Panc1 (cell line): ENCODE measurements around the gene SDK1. TPM values are rescaled to one million over a fixed set of nuclear protein-coding genes. Genes with fewer than 3 reads are reported as not detected.
A peak's percentile ranks its signal among the peaks of the same experiment; 100 is the strongest.

Experiments used
- ATAC-seq: fragments of 200-7000 bp; cut with Tn5 transposase; 2 replicates; pipeline ENCODE4 v1.9.1; 2020; ENCODE audit warnings: mild to moderate bottlenecking, moderate library complexity
- BruUV-seq: library from RNA; stranded (reverse); fragments of 400-500 nt; replicated peaks from 2 replicates; lab custom pipeline; 2021; lab: Mats Ljungman, UMichigan
- CTCF ChIA-PET: fragments of 300-600 bp; sonication (Branson Sonifier 250); formaldehyde crosslinking; loops from one replicate; lab custom pipeline; 2022; ENCODE audit warnings: antibody characterized with exemption; lab: Charles Lee
- POLR2A ChIA-PET: fragments of 300-600 bp; sonication (Branson Sonifier 250); formaldehyde crosslinking; loops from one replicate; lab custom pipeline; 2022; ENCODE audit warnings: antibody characterized with exemption; lab: Charles Lee
- DNase-seq: peaks from one replicate; pipeline ENCODE4 v3.0.0-alpha.2; 2010; ENCODE audit warnings: low read depth, low spot score
- H3K27ac ChIP-seq: 2 replicates; pipeline ENCODE4 v1.5.1; 2011; ENCODE audit warnings: mild to moderate bottlenecking, low read length, inconsistent platforms
- H3K27me3 ChIP-seq: fragments of 200-500 bp; sonication (Bioruptor generic); 2 replicates; pipeline ENCODE4 v1.6.0; 2014; ENCODE audit warnings: low read length, inconsistent platforms; ENCODE audit not compliant: control insufficient read depth, insufficient read depth
- H3K36me3 ChIP-seq: fragments of 200-500 bp; sonication (Bioruptor generic); 2 replicates; pipeline ENCODE4 v1.5.1; 2014; ENCODE audit warnings: inconsistent platforms, mild to moderate bottlenecking, low read length, moderate library complexity; ENCODE audit not compliant: control insufficient read depth, insufficient read depth
- H3K4me1 ChIP-seq: 2 replicates; pipeline ENCODE4 v1.5.1; 2011; ENCODE audit warnings: inconsistent platforms, mild to moderate bottlenecking, low read length, moderate library complexity; ENCODE audit not compliant: control insufficient read depth, insufficient read depth
- H3K4me3 ChIP-seq, 2 experiments: 2 replicates each; pipeline ENCODE4 v1.5.1; 2011 to 2012; ENCODE audit warnings: low read depth in 2 of 2, low read length in 2 of 2, mild to moderate bottlenecking in 2 of 2, inconsistent platforms in 1 of 2, moderate library complexity in 1 of 2
- H3K9me3 ChIP-seq: fragments of 200-500 bp; sonication (Bioruptor generic); 2 replicates; pipeline ENCODE4 v1.5.1; 2014; ENCODE audit warnings: low read depth, mild to moderate bottlenecking, inconsistent platforms, low read length, moderate library complexity; ENCODE audit not compliant: control insufficient read depth, insufficient read depth
- POLR2AphosphoS5 ChIP-seq: IDR thresholded peaks from 2 replicates; pipeline ENCODE4 v1.6.1; 2012; ENCODE audit warnings: mild to moderate bottlenecking, low read depth, low read length, moderate library complexity
- SIN3A ChIP-seq: IDR thresholded peaks from 2 replicates; pipeline ENCODE4 v1.6.1; 2012; ENCODE audit warnings: low read depth, mild to moderate bottlenecking, low read length, moderate library complexity, borderline replicate concordance; ENCODE audit not compliant: insufficient read depth
- TCF7L2 ChIP-seq: IDR thresholded peaks from 2 replicates; pipeline ENCODE4 v1.6.1; 2011; ENCODE audit warnings: mild to moderate bottlenecking, low read depth, low read length, inconsistent platforms
- in situ Hi-C: cut with HindIII; loops from 2 replicates; pipeline ENCODE4 v1.10.0; 2016; ENCODE audit warnings: low sequenced_read_pairs, low pct_unique_long_range_greater_than_20kb
- intact Hi-C: fragments of 100-400 bp; cut with micrococcal nuclease; formaldehyde crosslinking; loops from one replicate; pipeline ENCODE4 v1.10.0; 2022; ENCODE audit not compliant: unreplicated experiment
- total RNA-seq: library from RNA; stranded (reverse); gene quantifications from one replicate; pipeline ENCODE4 v1.2.1, GENCODE V29; 2021; ENCODE audit not compliant: unreplicated experiment
- TF ChIP-seq, protein P1 (sequence below), 2 experiments: IDR thresholded peaks; 2 replicates each; pipeline ENCODE4 v1.6.1; 2011 to 2012; ENCODE audit warnings: low read depth in 2 of 2, control low read depth in 1 of 2, low read length in 1 of 2, mild to moderate bottlenecking in 1 of 2, moderate library complexity in 1 of 2; ENCODE audit not compliant: insufficient read depth in 1 of 2
- TF ChIP-seq, protein P2 (sequence below): fragments of 450-650 bp; IDR thresholded peaks from 2 replicates; pipeline ENCODE4 v1.5.1; 2017; ENCODE audit warnings: mild to moderate bottlenecking

Gene SDK1
- total RNA-seq, 1 experiment from 2014 or later: 47.4 TPM

- no peak for ATAC-seq
- Histone ChIP-seq H3K27me3 (no peaks in the 10 kb centered on the region), H3K4me3 (no peak overlapping the region), H3K36me3 (no peaks in the 10 kb centered on the region), H3K4me1 (peaks cover 29% of the 10 kb centered on the region), H3K9me3 (no peaks in the 10 kb centered on the region), H3K27ac (peak overlapping the region; percentile 64)
- TF ChIP-seq POLR2AphosphoS5 (no peak), TCF7L2 (no peak), SIN3A (no peak)
- TF ChIP-seq, protein P1, sequence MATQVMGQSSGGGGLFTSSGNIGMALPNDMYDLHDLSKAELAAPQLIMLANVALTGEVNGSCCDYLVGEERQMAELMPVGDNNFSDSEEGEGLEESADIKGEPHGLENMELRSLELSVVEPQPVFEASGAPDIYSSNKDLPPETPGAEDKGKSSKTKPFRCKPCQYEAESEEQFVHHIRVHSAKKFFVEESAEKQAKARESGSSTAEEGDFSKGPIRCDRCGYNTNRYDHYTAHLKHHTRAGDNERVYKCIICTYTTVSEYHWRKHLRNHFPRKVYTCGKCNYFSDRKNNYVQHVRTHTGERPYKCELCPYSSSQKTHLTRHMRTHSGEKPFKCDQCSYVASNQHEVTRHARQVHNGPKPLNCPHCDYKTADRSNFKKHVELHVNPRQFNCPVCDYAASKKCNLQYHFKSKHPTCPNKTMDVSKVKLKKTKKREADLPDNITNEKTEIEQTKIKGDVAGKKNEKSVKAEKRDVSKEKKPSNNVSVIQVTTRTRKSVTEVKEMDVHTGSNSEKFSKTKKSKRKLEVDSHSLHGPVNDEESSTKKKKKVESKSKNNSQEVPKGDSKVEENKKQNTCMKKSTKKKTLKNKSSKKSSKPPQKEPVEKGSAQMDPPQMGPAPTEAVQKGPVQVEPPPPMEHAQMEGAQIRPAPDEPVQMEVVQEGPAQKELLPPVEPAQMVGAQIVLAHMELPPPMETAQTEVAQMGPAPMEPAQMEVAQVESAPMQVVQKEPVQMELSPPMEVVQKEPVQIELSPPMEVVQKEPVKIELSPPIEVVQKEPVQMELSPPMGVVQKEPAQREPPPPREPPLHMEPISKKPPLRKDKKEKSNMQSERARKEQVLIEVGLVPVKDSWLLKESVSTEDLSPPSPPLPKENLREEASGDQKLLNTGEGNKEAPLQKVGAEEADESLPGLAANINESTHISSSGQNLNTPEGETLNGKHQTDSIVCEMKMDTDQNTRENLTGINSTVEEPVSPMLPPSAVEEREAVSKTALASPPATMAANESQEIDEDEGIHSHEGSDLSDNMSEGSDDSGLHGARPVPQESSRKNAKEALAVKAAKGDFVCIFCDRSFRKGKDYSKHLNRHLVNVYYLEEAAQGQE (IDR thresholded peaks at IDR 0.05; ENCODE audit: insufficient read depth in 1 of 2, low read depth in 2 of 2, low read length in 1 of 2): no peak
- TF ChIP-seq, protein P2, sequence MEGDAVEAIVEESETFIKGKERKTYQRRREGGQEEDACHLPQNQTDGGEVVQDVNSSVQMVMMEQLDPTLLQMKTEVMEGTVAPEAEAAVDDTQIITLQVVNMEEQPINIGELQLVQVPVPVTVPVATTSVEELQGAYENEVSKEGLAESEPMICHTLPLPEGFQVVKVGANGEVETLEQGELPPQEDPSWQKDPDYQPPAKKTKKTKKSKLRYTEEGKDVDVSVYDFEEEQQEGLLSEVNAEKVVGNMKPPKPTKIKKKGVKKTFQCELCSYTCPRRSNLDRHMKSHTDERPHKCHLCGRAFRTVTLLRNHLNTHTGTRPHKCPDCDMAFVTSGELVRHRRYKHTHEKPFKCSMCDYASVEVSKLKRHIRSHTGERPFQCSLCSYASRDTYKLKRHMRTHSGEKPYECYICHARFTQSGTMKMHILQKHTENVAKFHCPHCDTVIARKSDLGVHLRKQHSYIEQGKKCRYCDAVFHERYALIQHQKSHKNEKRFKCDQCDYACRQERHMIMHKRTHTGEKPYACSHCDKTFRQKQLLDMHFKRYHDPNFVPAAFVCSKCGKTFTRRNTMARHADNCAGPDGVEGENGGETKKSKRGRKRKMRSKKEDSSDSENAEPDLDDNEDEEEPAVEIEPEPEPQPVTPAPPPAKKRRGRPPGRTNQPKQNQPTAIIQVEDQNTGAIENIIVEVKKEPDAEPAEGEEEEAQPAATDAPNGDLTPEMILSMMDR: no peak
- DNase-seq: no peak
- intact Hi-C loops (no loop called here), in situ Hi-C loops (no loop called here)
- CTCF ChIA-PET: no interaction called here
- POLR2A ChIA-PET: no interaction called here
- no TSS peak for BruUV-seq
These were observed 655.9 kb downstream of the SDK1 start for GRCh38 chr7:3956949-3957348.

GRCh38 chr7:3957472-3958108 lies 656.5 kb downstream of the SDK1 start:
- H3K27me3 ChIP-seq: no peaks in the 10 kb centered on the region
- H3K36me3 ChIP-seq: no peaks in the 10 kb centered on the region
- peak overlapping the region; percentile 64 for H3K27ac ChIP-seq
- in situ Hi-C loops: no loop called here
- DNase-seq (no peak), ATAC-seq (no peak)
- POLR2A ChIA-PET: no interaction called here
- no TSS peak for BruUV-seq
- intact Hi-C loops: no loop called here
- H3K4me1 ChIP-seq: peaks cover 29% of the 10 kb centered on the region
- CTCF ChIA-PET: no interaction called here
- H3K9me3 ChIP-seq: no peaks in the 10 kb centered on the region
- TF ChIP-seq, protein P1 (IDR thresholded peaks at IDR 0.05; ENCODE audit: insufficient read depth in 1 of 2, low read depth in 2 of 2, low read length in 1 of 2): no peak
- H3K4me3 ChIP-seq: no peak overlapping the region
